GM23338 (cell line): Measurements from ENCODE around the gene KLC1. TPM values are rescaled to one million over a fixed set of nuclear protein-coding genes. Genes with fewer than 3 reads are reported as not detected.

Experiments used
- CREB1 ChIP-seq: fragments of 250-450 bp; sonication (Bioruptor Pico); IDR thresholded peaks from 2 replicates; pipeline ENCODE4 v1.5.0; 2020; ENCODE audit warnings: low read depth, mild to moderate bottlenecking, moderate library complexity
- EZH2phosphoT487 ChIP-seq: fragments of 200-600 bp; sonication (generic); IDR thresholded peaks from one replicate; pipeline ENCODE4 v1.8.1; 2018; ENCODE audit warnings: antibody characterized with exemption; ENCODE audit not compliant: unreplicated experiment
- NANOG ChIP-seq: IDR thresholded peaks from 2 replicates; pipeline ENCODE4 v1.6.1; 2016; ENCODE audit warnings: antibody characterized with exemption, borderline replicate concordance
- ZNF462 ChIP-seq: fragments of 250-450 bp; sonication (Bioruptor Pico); IDR thresholded peaks from 2 replicates; pipeline ENCODE4 v1.5.0; 2020; ENCODE audit warnings: mild to moderate bottlenecking, moderate library complexity
- polyA plus RNA-seq: library from polyadenylated mRNA; unstranded; fragments of >200 nt; fragmentation: Nextera tagmentation; extraction: Ambion mirVana; gene quantifications from 2 replicates; pipeline ENCODE4 v1.2.1, GENCODE V29; 2016
- total RNA-seq: library from RNA; depleted of rRNA; stranded (reverse); fragments of >200 nt; shearing (Covaris generic); gene quantifications from 2 replicates; pipeline ENCODE4 v1.2.3, GENCODE V29; 2014
- TF ChIP-seq, protein P1 (sequence below), 2 experiments: fragments of 200-600 bp in 1 of 2; sonication (generic) in 1 of 2; conservative IDR thresholded peaks; 2 replicates each; pipeline versions ENCODE4 v1.5.1 to v1.6.1; 2016 to 2017; ENCODE audit warnings: antibody characterized with exemption in 2 of 2, low read depth in 2 of 2, mild to moderate bottlenecking in 2 of 2, moderate library complexity in 1 of 2

Gene KLC1
- total and polyA plus RNA-seq, 2 experiments from 2014 or later = 165 to 308 TPM

- TF ChIP-seq, protein P1, sequence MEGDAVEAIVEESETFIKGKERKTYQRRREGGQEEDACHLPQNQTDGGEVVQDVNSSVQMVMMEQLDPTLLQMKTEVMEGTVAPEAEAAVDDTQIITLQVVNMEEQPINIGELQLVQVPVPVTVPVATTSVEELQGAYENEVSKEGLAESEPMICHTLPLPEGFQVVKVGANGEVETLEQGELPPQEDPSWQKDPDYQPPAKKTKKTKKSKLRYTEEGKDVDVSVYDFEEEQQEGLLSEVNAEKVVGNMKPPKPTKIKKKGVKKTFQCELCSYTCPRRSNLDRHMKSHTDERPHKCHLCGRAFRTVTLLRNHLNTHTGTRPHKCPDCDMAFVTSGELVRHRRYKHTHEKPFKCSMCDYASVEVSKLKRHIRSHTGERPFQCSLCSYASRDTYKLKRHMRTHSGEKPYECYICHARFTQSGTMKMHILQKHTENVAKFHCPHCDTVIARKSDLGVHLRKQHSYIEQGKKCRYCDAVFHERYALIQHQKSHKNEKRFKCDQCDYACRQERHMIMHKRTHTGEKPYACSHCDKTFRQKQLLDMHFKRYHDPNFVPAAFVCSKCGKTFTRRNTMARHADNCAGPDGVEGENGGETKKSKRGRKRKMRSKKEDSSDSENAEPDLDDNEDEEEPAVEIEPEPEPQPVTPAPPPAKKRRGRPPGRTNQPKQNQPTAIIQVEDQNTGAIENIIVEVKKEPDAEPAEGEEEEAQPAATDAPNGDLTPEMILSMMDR (conservative IDR thresholded peaks at IDR 0.05; ENCODE audit: low read depth in 2 of 2) = no peak
- TF ChIP-seq ZNF462 (no peak), NANOG (no peak), EZH2phosphoT487 (no peak), CREB1 (CRISPR knock-in tag) (no peak)
Measured at GRCh38 chr14:103714063-103714724, 85.2 kb downstream of the KLC1 start (continued).
